DMS53 (cell line): ENCODE results near the gene TAF6L.

ENCODE experiments used
- DNase-seq: peaks from one replicate; lab custom pipeline; 2025; lab: John Stamatoyannopoulos, UW

TAF6L gene

DNA sequence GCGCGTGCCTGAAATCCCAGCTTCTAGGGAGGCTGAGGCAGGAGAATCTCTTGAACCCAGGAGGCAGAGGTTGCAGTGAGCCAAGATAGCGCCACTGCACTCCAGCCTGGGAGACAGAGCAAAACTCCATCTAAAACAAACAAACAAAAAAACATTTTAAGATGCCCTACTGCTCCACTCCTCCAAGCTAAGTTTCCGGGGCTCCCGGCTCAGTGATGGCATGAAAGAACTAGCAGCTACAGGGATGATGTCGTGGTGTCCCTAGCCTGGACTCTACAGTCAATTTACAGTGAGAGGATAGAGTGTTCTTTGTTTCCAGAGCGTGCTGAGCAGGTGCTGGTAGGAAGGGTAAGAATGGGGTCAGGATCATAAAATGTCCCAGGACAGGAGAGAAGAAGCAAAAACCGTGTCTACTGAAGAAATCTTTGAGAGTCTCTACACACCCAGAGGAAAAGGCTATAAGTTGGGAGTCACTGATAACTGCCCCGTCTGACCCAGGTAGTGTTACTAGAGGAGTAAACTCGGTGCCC is 16.0 kb upstream of the TAF6L start:
- no peak for DNase-seq

DNA sequence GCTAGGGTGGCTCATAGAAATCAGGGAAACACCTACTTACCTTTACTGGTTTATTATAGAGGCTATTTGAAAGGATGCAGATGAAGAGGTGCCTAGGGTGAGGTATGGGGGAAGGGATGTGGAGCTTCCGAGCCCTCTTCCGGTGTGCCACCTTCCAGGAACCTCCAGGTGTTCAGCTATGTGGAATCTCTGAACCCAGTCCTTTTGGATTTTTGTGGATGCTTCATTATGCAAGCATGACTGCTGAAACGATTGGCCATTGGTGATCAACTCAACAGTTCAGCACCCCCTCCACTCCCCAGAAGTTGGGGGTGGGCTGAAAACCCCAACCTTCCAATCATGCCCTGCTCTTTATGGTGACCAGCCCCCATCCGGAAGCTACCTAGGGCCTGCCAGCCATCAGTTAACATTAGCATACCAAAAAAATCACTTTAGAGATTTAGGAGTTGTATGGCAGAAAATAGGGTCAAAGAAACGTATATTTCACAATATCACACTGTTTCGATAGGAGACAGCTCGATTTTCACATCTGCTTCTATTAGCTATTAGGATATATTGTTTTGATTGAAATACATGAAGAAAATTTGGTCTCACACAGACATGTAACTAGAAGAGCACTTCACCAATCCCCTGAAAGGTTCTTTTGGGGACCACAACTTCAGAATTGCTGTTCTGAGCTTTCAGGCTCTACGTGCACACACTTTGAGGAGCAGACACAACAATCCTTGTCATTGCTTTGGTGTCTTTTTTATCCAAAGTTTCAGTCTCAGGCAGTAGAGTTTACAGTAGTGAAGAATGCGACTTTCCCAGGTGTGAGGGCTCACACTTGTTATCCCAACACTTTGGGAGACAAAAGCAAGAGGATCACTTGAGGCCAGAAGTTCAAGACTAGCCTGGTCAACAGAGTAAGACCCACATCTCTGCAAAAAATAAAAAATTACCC is 13.1 kb upstream of the TAF6L start:
- no peak for DNase-seq

DNA sequence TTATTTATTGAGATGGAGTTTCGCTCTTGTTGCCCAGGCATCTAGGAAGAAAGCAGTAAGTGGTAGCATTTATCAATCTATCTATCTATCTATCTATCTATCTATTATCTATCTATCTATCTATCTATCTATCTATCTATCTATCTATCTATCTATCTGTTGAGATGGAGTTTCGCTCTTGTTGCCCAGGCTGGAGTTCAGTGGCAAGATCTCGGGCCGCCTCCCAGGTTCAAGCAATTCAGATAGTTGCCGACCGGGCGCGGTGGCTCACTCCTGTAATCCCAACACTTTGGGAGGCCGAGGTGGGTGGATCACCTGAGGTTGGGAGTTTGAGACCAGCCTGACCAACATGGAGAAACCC is 10.3 kb upstream of the TAF6L start:
- peak; percentile 46 for DNase-seq

DNA sequence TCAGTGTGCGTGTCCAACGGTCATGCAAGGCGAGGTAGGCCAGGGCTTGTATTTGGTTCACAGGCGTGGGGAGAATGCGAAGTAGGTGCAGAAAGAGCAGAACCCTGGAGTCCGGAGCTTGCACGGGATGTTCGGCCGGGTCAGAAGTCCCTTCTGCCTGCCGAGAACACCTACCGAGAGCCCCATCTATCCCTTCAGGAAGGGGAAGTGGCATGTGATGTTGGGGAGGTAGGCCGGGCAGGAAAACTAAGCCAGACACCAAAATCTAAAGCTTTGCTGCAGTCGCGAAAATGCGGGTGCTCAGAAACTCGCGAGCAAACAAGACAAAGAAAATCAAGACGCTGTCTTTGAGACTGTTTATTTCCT is 435 bp upstream of the TAF6L start:
- DNase-seq: peak; percentile 85

DNA sequence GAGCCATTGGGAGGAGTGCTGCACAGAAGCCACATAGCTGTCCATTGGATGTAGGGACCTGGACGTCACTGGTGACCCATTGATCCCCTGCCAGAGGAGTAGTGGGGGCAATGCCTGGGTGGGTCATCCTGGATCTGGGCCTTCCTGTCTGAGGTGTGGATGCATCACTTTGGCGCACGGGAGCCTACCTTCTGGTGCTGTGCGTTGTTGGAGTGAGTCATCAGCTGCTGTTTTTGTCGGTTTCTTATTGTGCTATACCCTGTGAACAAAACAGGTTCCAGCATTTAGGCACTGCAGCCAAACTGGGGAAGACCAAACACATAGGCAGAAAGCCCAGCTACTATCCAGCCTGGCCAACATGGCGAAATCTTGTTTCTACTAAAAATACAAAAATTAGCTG is 3.2 kb downstream of the TAF6L start:
- no peak for DNase-seq

DNA sequence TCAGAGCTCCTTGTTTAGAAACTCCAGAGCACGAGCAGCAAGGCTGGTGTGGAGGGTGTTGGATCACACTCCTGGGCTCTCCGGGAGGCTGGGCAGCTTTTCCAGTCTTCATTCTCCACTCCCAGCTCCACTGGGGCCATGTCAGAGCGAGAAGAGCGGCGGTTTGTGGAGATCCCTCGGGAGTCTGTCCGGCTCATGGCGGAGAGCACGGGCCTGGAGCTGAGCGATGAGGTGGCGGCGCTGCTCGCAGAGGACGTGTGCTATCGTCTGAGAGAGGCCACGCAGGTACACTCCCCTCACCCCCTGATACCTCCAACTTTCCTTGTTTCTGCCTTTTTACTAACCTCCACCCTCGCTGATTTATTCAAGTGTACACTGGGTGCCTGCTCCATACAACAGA is 4.5 kb downstream of the TAF6L start:
- DNase-seq: no peak

DNA sequence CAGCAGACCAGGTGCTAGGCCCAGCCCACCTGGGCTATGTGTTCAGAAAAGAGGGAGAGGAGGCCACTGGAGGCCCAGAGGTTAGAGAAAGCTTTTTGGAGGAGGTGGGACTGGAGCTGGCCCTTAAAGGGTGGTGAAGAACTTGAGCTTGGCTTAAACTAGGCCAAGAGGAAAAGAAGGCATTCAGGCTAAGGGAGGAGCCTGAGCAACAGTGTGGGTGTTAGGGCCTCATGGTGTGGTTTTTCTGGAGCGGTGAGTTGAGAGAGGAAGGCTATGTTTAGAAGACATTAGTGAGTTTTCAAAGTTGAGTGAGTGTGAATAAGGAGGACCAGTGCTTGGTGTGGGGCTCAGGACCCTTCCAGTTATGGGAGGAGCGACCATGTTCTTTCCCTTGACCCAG is 6.2 kb downstream of the TAF6L start:
- DNase-seq: no peak

DNA sequence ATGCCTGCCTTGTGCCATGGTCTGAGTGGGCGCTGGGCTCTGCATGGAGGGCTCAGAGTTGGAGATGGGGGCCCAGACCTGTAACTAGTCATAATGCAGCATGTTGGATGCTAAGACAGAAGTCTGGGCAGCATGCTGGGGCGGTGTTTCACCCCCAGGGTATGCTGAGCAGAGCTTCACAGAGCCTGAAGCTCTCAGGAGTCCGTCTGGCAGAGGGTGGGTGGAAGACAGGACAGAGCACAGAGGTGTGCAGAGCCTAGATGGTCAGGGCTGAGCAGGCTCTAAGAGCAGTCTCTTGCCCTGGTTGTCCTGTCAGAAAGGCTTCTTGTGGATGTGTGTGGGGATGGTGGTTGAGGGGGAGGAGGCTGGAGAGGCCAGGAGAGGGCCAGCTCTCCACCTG is 7.2 kb downstream of the TAF6L start:
- DNase-seq: peak; percentile 18

DNA sequence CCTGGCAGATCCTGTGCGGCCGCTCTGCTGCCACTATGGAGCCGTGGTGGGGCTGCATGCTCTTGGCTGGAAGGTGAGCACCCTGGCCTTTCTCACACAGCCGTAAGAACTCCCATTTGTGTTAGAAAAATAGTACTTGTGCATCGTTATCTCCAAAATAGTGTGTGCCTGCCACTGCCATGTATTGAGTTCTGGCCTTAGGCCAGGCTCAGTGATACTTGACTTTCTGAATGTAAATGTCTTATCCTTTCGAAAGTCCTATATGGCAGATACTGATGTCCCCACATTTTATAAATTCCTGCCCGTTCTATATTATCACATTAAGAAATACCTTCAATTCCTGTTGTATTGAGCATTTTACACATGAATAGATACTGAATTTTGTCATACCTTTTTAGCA is 11.6 kb downstream of the TAF6L start:
- no peak for DNase-seq

DNA sequence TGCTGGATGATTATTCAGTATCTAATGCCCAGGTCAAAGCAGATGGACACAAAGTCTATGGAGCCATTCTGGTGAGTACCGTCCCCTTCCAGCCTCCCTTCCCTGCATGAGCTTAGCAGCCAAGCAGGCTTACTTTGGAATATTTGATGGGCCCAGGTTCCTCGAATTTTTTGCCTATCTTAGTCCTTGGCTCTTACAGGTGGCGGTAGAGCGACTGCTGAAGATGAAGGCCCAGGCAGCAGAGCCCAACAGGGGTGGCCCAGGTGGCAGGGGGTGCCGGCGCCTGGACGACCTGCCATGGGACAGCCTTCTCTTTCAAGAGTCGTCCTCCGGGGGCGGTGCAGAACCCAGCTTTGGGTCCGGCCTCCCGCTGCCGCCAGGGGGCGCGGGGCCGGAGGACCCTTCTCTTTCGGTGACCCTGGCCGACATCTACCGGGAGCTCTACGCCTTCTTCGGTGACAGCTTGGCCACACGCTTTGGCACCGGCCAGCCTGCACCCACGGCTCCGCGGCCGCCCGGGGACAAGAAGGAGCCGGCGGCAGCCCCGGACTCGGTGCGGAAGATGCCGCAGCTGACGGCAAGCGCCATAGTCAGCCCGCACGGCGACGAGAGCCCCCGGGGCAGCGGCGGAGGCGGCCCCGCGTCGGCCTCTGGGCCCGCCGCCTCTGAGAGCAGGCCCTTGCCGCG is 15.3 kb downstream of the TAF6L start:
- DNase-seq: peak; percentile 93

DNA sequence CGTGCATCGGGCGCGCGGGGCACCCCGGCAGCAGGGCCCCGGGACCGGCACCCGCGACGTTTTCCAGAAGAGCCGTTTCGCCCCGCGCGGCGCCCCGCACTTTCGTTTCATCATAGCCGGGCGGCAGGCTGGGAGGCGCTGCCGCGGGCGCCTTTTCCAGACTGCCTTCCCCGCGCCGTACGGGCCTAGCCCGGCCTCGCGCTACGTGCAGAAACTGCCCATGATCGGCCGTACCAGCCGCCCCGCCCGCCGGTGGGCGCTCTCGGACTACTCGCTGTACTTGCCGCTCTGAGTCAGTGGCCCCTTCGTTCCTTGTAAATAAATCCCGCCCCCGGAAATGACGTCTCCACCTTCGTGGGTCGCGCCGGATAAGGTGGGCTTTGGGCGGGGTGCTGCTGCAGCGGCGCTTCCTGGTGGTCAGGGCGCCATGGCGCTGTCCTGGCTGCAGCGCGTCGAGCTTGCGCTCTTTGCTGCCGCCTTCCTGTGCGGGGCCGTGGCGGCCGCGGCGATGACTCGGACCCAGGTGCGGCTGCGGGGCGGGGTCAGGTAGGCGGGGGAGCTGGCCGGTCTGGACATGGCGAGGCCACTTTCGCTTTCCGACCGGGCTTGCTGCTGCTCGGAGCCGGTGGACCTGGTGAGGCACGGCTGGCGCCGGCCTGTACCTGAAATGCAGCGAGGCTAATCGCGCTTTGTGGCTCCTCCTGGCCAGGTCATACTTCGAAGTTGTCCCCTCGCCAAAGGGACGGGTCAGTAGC is 16.0 kb downstream of the TAF6L start, which contains the start of gene TMEM179B:
TMEM179B (plus strand) TSS at position 398 of the 755 bp plus-strand sequence; CDS start at position 428, 30 bp downstream.
- DNase-seq: peak; percentile 99

DNA sequence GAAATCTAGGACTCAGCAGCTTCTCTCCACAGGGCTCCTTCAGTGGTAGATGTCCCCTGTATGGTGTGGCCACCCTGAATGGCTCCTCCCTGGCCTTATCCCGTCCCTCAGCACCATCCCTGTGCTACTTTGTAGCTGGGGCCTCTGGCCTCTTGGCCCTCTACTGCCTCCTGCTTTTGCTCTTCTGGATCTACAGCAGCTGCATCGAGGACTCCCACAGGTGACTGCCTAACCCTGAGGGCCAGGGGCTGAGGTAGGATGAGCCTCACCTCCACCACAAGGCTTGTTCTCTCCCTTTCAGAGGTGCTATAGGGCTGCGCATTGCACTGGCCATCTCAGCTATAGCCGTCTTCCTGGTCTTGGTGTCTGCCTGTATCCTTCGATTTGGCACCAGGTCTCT is 17.8 kb downstream of the TAF6L start:
- DNase-seq: peak; percentile 29

DNA sequence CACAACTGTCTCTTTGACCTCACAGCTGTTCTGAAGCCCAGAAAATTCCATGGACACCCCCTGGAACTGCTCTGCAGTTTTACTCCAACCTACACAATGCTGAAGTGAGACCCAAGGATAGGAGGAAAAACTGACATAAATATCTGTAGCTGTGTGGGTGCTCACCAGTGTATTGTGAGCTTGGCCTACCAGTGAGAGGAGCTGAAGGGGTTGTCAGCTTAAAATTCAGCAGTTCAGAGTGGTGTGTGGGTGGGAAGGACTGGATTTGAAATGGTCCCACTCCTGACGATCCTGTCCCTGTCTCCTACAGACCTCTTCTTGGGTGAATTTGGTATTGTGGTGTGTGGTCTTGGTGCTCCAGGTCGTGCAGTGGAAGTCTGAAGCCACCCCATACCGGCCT is 18.4 kb downstream of the TAF6L start:
- no peak for DNase-seq

DNA sequence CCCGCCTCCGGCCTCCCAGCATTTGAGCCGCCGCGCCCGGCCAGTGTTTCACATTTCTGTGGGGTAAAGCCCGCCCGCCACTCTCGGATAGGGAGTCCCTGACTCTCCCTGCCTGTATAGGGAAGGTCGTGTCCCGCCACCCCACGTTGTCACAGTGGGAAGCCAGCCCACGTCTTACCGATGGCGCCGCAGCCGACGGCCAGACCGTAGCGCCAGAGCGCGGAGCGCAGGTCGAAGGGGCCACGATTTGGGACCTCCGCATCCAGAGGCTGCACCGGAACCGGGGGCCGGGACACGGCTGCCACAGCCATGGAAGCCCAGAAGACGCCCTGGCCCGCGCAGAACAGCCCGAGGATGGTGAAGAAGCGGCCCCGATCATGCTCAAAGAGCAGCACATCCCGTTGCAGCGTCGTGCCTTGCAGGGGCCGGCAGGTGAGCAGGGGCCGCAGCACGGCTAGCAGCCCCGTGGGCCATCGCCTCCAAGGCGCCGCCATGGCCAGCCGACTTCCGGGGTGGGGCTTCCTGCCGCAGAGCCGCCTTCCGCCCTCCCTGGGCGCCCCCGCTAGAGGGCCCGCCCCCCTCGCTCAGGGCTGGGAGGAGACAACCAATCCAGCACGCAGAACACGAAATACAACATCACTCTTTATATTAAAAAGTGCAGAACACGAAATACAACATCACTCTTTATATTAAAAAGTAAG is 20.5 kb downstream of the TAF6L start, which contains the start of gene TMEM223:
TMEM223 (minus strand) TSS at position 506 of the 701 bp plus-strand sequence; CDS start at position 494, 12 bp downstream.
- DNase-seq: peak; percentile 92

DNA sequence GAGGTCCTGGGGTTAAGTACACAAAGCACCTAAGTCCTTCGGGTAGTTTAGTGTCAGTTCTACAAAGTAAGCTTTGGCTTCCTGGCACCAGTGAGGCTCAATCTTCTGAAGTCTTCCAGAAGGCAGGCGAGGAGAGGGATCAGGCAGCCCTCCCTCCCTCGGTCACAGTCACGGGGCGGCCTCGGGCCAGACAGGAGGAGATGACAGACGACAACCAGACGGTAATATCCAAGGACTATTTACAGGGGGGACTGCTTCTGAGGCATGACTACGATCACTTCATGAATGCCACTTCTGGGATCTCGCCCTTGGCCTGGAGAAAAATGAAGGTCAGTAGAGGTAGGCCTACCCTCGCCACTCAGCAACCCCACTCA is 21.0 kb downstream of the TAF6L start:
- DNase-seq: peak; percentile 68

DNA sequence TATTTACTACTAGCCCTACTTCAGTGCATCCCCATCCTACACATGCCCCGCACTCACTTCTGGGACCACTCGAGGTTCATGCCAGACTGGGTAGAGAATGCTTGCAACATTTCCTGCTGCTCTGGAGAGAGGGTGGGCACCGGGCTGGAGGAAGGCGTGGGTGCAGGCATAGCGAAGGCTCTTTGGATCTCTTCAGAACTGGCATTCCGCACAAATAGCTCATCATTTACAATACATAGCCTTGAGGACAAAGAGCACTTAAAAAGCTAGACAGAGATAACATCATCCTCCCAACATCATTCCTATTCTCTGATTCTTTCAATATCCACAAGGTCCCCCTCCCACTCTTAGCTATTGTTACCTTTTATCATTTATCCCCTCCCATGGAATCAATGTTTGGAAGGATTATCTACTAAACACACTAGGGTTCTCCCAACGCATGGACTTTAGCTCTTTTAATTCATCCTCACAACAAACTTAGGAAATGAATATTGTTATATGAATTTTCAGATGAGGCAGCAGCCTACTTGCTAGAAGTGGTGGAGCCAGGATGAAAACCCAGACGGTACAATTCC is 23.1 kb downstream of the TAF6L start:
- DNase-seq: no peak

DNA sequence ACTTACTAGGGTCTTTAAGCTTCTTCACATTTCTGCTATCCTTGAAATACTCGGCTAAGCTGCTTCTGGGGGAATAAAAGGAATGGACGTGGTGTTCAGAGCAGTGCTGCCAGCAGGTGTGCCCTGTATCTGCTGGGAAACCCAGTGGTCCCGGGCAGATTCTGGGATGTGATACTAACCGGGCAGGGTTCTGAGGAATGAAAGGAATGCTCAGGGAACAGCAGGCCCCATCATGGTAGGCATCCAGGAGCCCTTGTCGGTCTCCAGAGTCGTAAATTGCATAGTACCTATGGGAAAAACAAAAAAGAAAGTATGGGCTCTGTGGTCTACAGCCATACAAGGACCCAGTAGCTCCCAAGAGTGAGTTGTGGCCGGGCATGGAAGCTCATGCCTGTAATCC is 25.1 kb downstream of the TAF6L start:
- DNase-seq: no peak

DNA sequence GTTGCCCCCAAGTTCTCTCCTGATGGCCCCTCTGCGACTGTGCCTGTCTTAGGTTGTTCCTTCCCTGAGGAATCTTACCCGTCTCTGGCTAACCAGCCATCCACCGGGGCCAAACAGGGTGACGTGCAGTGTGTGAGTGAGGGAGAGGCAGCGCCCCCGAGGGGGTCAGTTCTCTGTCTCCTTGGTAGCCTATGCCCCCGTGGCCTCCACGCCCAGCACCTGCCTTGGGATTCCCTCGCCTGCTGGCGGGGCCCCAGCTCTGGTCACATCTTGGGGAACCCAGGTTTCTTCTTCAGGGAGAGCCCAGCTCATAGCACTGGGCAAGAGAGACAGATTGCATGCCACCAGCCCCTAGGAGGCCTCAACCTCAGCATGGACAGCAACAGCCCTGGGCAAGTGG is 28.3 kb downstream of the TAF6L start:
- no peak for DNase-seq

DNA sequence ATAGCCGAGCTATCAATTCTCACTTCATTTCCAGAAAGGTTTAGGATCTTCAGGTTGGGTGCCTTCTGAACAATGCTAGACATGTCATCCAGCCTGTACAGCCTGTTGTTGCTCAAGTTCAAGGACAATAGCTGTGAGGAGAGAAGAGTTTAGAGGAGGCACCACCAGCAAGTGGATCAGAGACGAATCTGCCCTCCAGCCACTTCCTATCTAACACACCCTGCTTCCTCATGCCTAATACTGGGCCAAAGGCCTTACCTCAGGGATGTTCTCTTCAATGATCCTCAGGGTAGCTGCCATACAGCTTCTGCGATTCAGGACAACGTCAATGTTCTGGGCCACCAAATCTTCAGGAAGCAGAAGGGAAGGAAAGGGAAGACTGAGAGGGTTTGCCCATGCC is 29.9 kb downstream of the TAF6L start:
- DNase-seq: no peak

DNA sequence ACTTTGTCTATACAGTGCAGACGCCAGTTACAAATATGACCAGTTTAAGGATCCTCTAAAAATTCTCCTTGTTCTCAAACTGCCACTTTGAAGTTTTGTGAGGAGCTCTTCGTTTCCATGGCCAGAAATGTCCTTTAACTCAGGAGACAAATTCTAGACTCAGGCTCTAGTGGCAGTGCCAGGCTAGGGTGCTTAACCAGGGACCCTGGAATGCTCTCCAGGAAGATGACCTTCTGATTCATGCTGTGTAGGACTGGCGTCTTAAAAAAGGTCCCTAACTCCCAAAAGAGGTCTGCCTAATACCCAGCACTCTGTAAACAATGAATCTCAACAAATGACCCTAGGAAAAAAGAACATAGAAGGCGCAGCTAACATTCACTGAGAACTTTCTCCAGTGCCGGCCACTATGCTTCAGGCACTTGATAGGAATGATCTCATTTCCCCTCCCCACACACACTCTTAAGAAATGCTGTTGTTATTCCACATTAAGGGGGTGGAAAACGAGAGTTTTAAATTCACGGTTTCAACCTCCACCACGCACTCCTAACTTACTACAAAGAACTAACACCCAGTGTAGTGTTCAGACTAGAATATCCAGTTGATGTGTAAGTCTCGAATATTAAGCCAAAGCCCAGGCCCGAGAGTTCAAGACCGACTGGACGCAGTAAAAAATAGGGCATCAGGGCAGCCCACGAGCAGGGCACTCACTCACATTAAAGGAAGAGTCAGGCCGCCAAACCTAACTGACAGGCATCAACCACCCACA is 33.3 kb downstream of the TAF6L start:
- peak; percentile 62 for DNase-seq
